ENCODE measurements around the gene NALCN. TPM values are rescaled to one million over a fixed set of nuclear protein-coding genes. Genes with fewer than 3 reads are reported as not detected.

The NALCN gene
- total and polyA plus RNA-seq, 7 donors = 0.04 to 0.49 (median 0.21) TPM; not detected in 1

GRCh38 chr13:101399365-101399764 lies 16.9 kb downstream of the NALCN start:
- DNase-seq (no peak), ATAC-seq (no peak)
- Histone ChIP-seq H3K4me3 (no peak overlapping the region), H3K27ac (no peak overlapping the region), H3K36me3 (ENCODE audit: insufficient read depth in 1 of 2, low read depth in 1 of 2) (no peaks in the 10 kb centered on the region), H3K4me1 (no peaks in the 10 kb centered on the region), H3K9me3 (no peaks in the 10 kb centered on the region), H3K27me3 (ENCODE audit: insufficient read depth in 3 of 3, low read length in 2 of 3) (no peaks in the 10 kb centered on the region)
- WGBS, 3 donors = 51 to 55% (median 51%) methylated on average over 2 of the region's 2 CpGs
- intact Hi-C loops (cut with DNase I) = no loop called here
- TF ChIP-seq, protein P1, sequence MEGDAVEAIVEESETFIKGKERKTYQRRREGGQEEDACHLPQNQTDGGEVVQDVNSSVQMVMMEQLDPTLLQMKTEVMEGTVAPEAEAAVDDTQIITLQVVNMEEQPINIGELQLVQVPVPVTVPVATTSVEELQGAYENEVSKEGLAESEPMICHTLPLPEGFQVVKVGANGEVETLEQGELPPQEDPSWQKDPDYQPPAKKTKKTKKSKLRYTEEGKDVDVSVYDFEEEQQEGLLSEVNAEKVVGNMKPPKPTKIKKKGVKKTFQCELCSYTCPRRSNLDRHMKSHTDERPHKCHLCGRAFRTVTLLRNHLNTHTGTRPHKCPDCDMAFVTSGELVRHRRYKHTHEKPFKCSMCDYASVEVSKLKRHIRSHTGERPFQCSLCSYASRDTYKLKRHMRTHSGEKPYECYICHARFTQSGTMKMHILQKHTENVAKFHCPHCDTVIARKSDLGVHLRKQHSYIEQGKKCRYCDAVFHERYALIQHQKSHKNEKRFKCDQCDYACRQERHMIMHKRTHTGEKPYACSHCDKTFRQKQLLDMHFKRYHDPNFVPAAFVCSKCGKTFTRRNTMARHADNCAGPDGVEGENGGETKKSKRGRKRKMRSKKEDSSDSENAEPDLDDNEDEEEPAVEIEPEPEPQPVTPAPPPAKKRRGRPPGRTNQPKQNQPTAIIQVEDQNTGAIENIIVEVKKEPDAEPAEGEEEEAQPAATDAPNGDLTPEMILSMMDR (IDR thresholded peaks at IDR 0.05) = no peak

DNA sequence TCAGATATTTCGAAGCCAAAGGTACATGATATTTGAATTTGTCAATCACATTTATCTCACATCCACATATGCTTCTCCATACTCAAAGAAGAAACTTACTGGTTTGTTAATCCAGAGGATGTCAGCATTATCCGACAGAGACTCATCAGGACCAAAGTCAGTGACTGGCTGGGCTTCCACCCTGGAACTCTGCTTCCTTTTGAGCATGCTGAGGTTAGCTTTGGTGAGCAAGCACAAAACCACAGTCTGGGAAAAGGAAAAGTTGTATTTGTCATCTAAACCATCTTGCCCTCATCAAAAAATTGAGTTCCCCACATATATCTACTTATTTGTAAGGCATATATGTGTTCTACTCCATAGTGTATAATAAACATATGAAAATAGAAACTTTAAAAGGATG lies 17.4 kb downstream of the NALCN start:
- no peak overlapping the region for H3K4me3 ChIP-seq
- WGBS, 3 donors = 74 to 81% (median 75%) methylated on average over 2 of the region's 2 CpGs
- H3K9me3 ChIP-seq = no peaks in the 10 kb centered on the region
- no peak for DNase-seq
- no peak for ATAC-seq
- no peaks in the 10 kb centered on the region for H3K36me3 ChIP-seq (ENCODE audit: insufficient read depth in 1 of 2, low read depth in 1 of 2)
- intact Hi-C loops (cut with DNase I) = no loop called here
- H3K27ac ChIP-seq = no peak overlapping the region
- H3K4me1 ChIP-seq = no peaks in the 10 kb centered on the region
- no peaks in the 10 kb centered on the region for H3K27me3 ChIP-seq (ENCODE audit: insufficient read depth in 3 of 3, low read length in 2 of 3)
- TF ChIP-seq, protein P1 (IDR thresholded peaks at IDR 0.05) = no peak

GRCh38 chr13:101398191-101398590 lies 18.1 kb downstream of the NALCN start:
- H3K27ac ChIP-seq = no peak overlapping the region
- intact Hi-C loops (cut with DNase I) = no loop called here
- no peak for DNase-seq
- WGBS, 3 donors = 73 to 82% (median 75%) methylated on average over 2 of the region's 2 CpGs
- H3K4me1 ChIP-seq = no peaks in the 10 kb centered on the region
- TF ChIP-seq, protein P1 (IDR thresholded peaks at IDR 0.05) = no peak
- no peaks in the 10 kb centered on the region for H3K9me3 ChIP-seq
- no peaks in the 10 kb centered on the region for H3K36me3 ChIP-seq (ENCODE audit: insufficient read depth in 1 of 2, low read depth in 1 of 2)
- H3K27me3 ChIP-seq (ENCODE audit: insufficient read depth in 3 of 3, low read length in 2 of 3) = no peaks in the 10 kb centered on the region
- H3K4me3 ChIP-seq = no peak overlapping the region
- ATAC-seq = no peak

DNA sequence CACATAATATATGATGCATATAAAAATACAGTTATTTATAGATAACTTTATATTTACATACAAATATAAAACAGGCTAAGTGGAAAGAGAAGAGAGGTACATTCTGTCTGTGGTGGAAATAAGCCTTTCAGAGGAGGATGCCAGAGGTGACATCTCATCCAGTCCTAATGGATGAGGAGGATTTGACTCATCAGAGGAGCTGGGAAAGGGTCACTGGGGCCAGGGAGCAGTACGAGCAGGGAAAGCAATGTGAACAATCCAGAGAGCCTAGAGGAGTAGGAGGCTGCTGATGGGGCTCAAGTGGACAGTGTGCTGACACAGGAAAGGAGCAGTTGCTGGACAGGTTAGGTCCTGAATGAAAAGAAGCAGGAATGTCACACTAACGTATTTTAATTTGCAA lies 18.6 kb downstream of the NALCN start:
- TF ChIP-seq, protein P1 (IDR thresholded peaks at IDR 0.05) = no peak
- H3K4me1 ChIP-seq = no peaks in the 10 kb centered on the region
- no peaks in the 10 kb centered on the region for H3K27me3 ChIP-seq (ENCODE audit: insufficient read depth in 3 of 3, low read length in 2 of 3)
- WGBS, 3 donors = 42 to 48% (median 48%) methylated on average over 2 of the region's 2 CpGs
- no peak for ATAC-seq
- no peak overlapping the region for H3K4me3 ChIP-seq
- H3K36me3 ChIP-seq (ENCODE audit: insufficient read depth in 1 of 2, low read depth in 1 of 2) = no peaks in the 10 kb centered on the region
- no peak overlapping the region for H3K27ac ChIP-seq
- no peaks in the 10 kb centered on the region for H3K9me3 ChIP-seq
- no peak for DNase-seq
- intact Hi-C loops (cut with DNase I) = no loop called here

GRCh38 chr13:101394605-101395004 lies 21.7 kb downstream of the NALCN start:
- WGBS, 3 donors = 36 to 53% (median 45%) methylated on average over 2 of the region's 2 CpGs

More at GRCh38 chr13:101394605-101395004, 21.7 kb downstream of the NALCN start:
- H3K4me3 ChIP-seq = no peak overlapping the region
- H3K27me3 ChIP-seq (ENCODE audit: insufficient read depth in 3 of 3, low read length in 2 of 3) = no peaks in the 10 kb centered on the region
- DNase-seq (no peak), ATAC-seq (no peak)
- intact Hi-C loops (cut with DNase I) = no loop called here
- H3K27ac ChIP-seq = no peak overlapping the region
- H3K36me3 ChIP-seq (ENCODE audit: insufficient read depth in 1 of 2, low read depth in 1 of 2) = no peaks in the 10 kb centered on the region
- H3K9me3 ChIP-seq = no peaks in the 10 kb centered on the region
- H3K4me1 ChIP-seq = no peaks in the 10 kb centered on the region
- TF ChIP-seq, protein P1 (IDR thresholded peaks at IDR 0.05) = no peak
